Transverse colon (tissue), 3 donors: ENCODE data around the gene SMARCD3.

Source experiments
- CTCF ChIP-seq, 5 experiments: fragments of 200-600 bp in 3 of 5; fragments of 450-650 bp in 2 of 5; sonication (generic) in 3 of 5; IDR thresholded peaks; 1 replicate in 2 of 5; 2 replicates in 3 of 5; pipeline ENCODE4 v1.5.1; 2016 to 2017; ENCODE audit warnings: antibody characterized with exemption in 5 of 5, inconsistent platforms in 3 of 5, mild to moderate bottlenecking in 2 of 5, moderate library complexity in 1 of 5
- EP300 ChIP-seq: sonication (generic); formaldehyde crosslinking; IDR thresholded peaks from one replicate; pipeline ENCODE4 v1.6.1; 2017; ENCODE audit warnings: antibody characterized with exemption, low read depth
- POLR2A ChIP-seq: fragments of 450-650 bp; IDR thresholded peaks from one replicate; pipeline ENCODE4 v1.6.1; 2016; ENCODE audit warnings: antibody characterized with exemption, mild to moderate bottlenecking, moderate library complexity

- TF ChIP-seq CTCF (IDR thresholded peaks at IDR 0.05) = no peak
- no peak for TF ChIP-seq POLR2A
- TF ChIP-seq EP300 = no peak
Observed at GRCh38 chr7:151241755-151242096, 6.8 kb downstream of the SMARCD3 start.
